ENCODE data around the gene ZIC5.

Gene ZIC5

DNA sequence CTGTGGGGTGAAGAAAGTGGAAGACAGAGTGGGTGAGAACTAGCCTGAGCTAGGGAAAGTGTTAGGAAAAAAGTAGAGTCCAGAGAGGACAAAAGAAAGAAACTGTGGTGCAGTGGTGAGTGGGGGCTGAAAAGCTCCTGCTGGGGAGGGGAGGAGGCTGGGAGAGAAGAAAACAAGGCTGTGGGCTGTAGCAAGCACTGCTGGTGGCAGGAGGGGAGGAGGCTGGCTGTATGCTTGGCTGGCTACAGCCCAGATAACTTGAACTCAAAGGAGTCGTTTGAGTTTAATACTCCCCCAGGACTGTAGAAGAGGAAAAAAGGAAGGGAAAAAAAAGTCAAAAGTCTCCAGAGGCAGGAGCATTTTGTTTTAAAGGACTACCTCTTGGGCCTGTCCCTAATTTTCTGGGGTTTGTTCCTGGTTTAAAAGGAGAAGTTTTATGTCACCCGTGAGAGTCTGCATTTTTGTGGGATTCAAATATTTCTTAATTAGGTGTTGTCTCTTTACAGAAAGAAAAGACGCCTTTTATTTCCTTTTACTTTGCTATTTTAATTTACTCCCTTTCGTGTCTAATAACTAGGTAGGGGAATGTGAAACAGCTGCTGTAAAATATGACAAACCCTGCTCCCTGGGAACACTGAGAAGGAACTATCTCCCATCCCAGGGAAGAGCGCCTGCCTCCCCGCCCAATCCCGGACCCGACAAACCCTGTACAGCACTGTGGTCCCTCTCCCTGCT is 21.7 kb downstream of the ZIC5 start:
- Histone ChIP-seq H3K4me1 (ENCODE audit: insufficient read depth, low read length, severe bottlenecking) (no peaks in the 10 kb centered on the region), H3K27me3 (ENCODE audit: insufficient read depth, low read length) (no peaks in the 10 kb centered on the region), H3K27ac (ENCODE audit: low read depth, low read length, poor library complexity, severe bottlenecking) (no peak overlapping the region), H4K20me1 (ENCODE audit: insufficient read depth, low read length) (no peaks in the 10 kb centered on the region), H3K79me2 (ENCODE audit: insufficient read depth, low read length) (no peaks in the 10 kb centered on the region), H3F3A (ENCODE audit: insufficient read depth, low read length) (no peaks in the 10 kb centered on the region), H2AFZ (ENCODE audit: low read length) (no peak overlapping the region), H3K9me2 (ENCODE audit: low read depth, low read length) (no peaks in the 10 kb centered on the region), H3K4me2 (ENCODE audit: low read length) (no peak overlapping the region), H3K36me3 (ENCODE audit: insufficient read depth, low read length) (no peaks in the 10 kb centered on the region), H3K9ac (ENCODE audit: low read length) (no peak overlapping the region), H3K9me3 (ENCODE audit: low read length) (no peaks in the 10 kb centered on the region), H3K4me3 (ENCODE audit: low read depth, low read length, poor library complexity, severe bottlenecking) (no peak overlapping the region)
- TF ChIP-seq, protein P1, sequence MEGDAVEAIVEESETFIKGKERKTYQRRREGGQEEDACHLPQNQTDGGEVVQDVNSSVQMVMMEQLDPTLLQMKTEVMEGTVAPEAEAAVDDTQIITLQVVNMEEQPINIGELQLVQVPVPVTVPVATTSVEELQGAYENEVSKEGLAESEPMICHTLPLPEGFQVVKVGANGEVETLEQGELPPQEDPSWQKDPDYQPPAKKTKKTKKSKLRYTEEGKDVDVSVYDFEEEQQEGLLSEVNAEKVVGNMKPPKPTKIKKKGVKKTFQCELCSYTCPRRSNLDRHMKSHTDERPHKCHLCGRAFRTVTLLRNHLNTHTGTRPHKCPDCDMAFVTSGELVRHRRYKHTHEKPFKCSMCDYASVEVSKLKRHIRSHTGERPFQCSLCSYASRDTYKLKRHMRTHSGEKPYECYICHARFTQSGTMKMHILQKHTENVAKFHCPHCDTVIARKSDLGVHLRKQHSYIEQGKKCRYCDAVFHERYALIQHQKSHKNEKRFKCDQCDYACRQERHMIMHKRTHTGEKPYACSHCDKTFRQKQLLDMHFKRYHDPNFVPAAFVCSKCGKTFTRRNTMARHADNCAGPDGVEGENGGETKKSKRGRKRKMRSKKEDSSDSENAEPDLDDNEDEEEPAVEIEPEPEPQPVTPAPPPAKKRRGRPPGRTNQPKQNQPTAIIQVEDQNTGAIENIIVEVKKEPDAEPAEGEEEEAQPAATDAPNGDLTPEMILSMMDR (IDR thresholded peaks at IDR 0.05; ENCODE audit: low read length) = no peak
- TF ChIP-seq EZH2 (IDR thresholded peaks at IDR 0.05; ENCODE audit: borderline replicate concordance, low read length) = no peak

DNA sequence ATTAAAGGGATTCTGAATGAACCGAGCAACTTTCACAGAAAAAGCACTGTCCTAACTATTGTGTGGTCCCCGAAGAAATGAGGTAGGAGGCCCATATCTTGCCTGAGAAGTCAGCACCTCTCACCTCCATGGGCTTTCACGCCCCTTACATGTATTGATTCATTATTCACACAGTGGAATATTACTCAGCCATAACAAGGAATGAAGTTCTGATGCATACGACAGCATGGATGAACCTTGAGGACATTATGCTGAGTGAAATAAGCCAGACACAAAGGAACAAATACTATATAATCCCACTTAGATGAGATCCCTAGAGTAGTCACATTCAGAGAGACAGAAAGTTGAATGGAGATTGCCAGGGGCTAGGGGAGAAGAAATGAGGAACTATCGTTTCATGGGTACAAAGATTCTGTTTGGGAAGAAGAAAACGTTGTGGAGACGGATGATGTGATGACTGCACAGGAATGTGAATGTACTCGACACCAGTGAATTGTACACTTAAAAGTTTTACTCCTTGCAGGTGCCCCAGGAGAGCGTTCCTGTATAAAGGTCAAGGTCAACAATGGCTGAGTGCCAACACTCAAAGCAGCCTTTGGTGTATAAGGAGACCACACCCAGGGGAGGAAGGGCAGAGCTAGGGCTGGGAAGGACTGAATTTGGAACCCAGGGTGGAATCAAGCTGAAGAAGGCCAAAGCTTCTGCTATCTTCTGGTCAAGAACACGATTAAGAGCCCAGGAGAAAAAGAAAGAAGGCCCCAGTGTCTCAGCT is 22.5 kb downstream of the ZIC5 start:
- no peak overlapping the region for H3K4me2 ChIP-seq (ENCODE audit: low read length)
- no peaks in the 10 kb centered on the region for H3K36me3 ChIP-seq (ENCODE audit: insufficient read depth, low read length)
- H3K4me3 ChIP-seq (ENCODE audit: low read depth, low read length, poor library complexity, severe bottlenecking) = no peak overlapping the region
- no peaks in the 10 kb centered on the region for H3K4me1 ChIP-seq (ENCODE audit: insufficient read depth, low read length, severe bottlenecking)
- TF ChIP-seq EZH2 (IDR thresholded peaks at IDR 0.05; ENCODE audit: borderline replicate concordance, low read length) = no peak
- TF ChIP-seq, protein P1 (IDR thresholded peaks at IDR 0.05; ENCODE audit: low read length) = no peak
- H3K9ac ChIP-seq (ENCODE audit: low read length) = no peak overlapping the region
- no peaks in the 10 kb centered on the region for H3K27me3 ChIP-seq (ENCODE audit: insufficient read depth, low read length)
- no peaks in the 10 kb centered on the region for H3K79me2 ChIP-seq (ENCODE audit: insufficient read depth, low read length)
- H2AFZ ChIP-seq (ENCODE audit: low read length) = no peak overlapping the region
- H3K9me3 ChIP-seq (ENCODE audit: low read length) = no peaks in the 10 kb centered on the region
- no peaks in the 10 kb centered on the region for H4K20me1 ChIP-seq (ENCODE audit: insufficient read depth, low read length)
- H3K9me2 ChIP-seq (ENCODE audit: low read depth, low read length) = no peaks in the 10 kb centered on the region
- H3F3A ChIP-seq (ENCODE audit: insufficient read depth, low read length) = no peaks in the 10 kb centered on the region
- no peak overlapping the region for H3K27ac ChIP-seq (ENCODE audit: low read depth, low read length, poor library complexity, severe bottlenecking)

DNA sequence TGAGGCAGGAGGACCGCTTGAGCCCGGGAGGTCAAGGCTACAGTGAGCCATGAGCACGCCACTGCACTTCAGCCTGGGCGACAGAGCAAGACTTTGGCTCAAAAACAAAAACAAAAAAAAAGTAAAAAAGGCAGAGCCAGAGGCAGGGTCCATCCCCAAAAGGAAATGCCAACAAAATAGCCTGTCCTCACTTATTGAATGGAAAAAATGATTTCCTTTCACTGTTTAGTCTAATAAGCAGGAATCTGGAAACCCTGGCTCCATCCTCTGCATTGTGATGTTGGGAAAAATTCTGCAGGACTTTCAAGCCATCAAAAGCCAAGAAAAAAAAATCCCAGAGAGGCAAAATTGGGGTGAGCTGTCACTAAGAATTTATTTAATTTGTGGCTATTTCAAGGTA is 23.2 kb downstream of the ZIC5 start:
- no peaks in the 10 kb centered on the region for H3K4me1 ChIP-seq (ENCODE audit: insufficient read depth, low read length, severe bottlenecking)
- H3K9ac ChIP-seq (ENCODE audit: low read length) = no peak overlapping the region
- H3K4me2 ChIP-seq (ENCODE audit: low read length) = no peak overlapping the region
- H3K27me3 ChIP-seq (ENCODE audit: insufficient read depth, low read length) = no peaks in the 10 kb centered on the region
- no peak overlapping the region for H3K4me3 ChIP-seq (ENCODE audit: low read depth, low read length, poor library complexity, severe bottlenecking)
- no peaks in the 10 kb centered on the region for H3K36me3 ChIP-seq (ENCODE audit: insufficient read depth, low read length)
- no peak overlapping the region for H2AFZ ChIP-seq (ENCODE audit: low read length)
- H3K9me2 ChIP-seq (ENCODE audit: low read depth, low read length) = no peaks in the 10 kb centered on the region
- TF ChIP-seq EZH2 (IDR thresholded peaks at IDR 0.05; ENCODE audit: borderline replicate concordance, low read length) = no peak
- TF ChIP-seq, protein P1 (IDR thresholded peaks at IDR 0.05; ENCODE audit: low read length) = no peak
- H3K79me2 ChIP-seq (ENCODE audit: insufficient read depth, low read length) = no peaks in the 10 kb centered on the region
- H4K20me1 ChIP-seq (ENCODE audit: insufficient read depth, low read length) = no peaks in the 10 kb centered on the region
- no peak overlapping the region for H3K27ac ChIP-seq (ENCODE audit: low read depth, low read length, poor library complexity, severe bottlenecking)
- no peaks in the 10 kb centered on the region for H3F3A ChIP-seq (ENCODE audit: insufficient read depth, low read length)
- no peaks in the 10 kb centered on the region for H3K9me3 ChIP-seq (ENCODE audit: low read length)

Measured in OCI-LY1 (cell line).